ENCODE results near the gene KRTAP5-8.

- TF ChIP-seq REST (IDR thresholded peaks at IDR 0.05; ENCODE audit: unreplicated experiment) (no peak), EZH2 (IDR thresholded peaks at IDR 0.05; ENCODE audit: low read depth, unreplicated experiment) (no peak), EZH2phosphoT487 (IDR thresholded peaks at IDR 0.05; ENCODE audit: unreplicated experiment) (no peak)
- TF ChIP-seq, protein P1, sequence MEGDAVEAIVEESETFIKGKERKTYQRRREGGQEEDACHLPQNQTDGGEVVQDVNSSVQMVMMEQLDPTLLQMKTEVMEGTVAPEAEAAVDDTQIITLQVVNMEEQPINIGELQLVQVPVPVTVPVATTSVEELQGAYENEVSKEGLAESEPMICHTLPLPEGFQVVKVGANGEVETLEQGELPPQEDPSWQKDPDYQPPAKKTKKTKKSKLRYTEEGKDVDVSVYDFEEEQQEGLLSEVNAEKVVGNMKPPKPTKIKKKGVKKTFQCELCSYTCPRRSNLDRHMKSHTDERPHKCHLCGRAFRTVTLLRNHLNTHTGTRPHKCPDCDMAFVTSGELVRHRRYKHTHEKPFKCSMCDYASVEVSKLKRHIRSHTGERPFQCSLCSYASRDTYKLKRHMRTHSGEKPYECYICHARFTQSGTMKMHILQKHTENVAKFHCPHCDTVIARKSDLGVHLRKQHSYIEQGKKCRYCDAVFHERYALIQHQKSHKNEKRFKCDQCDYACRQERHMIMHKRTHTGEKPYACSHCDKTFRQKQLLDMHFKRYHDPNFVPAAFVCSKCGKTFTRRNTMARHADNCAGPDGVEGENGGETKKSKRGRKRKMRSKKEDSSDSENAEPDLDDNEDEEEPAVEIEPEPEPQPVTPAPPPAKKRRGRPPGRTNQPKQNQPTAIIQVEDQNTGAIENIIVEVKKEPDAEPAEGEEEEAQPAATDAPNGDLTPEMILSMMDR (conservative IDR thresholded peaks at IDR 0.05; ENCODE audit: low read depth in 2 of 2), result no peak
Observed at GRCh38 chr11:71501071-71501985, 36.5 kb upstream of the KRTAP5-8 start.
